ENCODE results near the gene CTAGE9.

- no peak for TF ChIP-seq POLR2A (IDR thresholded peaks at IDR 0.05)
- no peak for TF ChIP-seq CTCF (IDR thresholded peaks at IDR 0.05)
These were observed 29.3 kb upstream of the CTAGE9 start for GRCh38 chr6:131740161-131740560.
